Activated CD8-positive, alpha-beta memory T cell treated with anti-CD3 and anti-CD28 coated beads for 24 hours (primary cell): Measurements from ENCODE around the gene CAVIN1.
"Not testable (repeated sequence)": the region's sequence is repeated elsewhere in the genome, so short reads cannot be mapped to it uniquely, and the experiment has no call there.

Experiments used
- DNase-seq: peaks from one replicate; pipeline ENCODE4 v3.0.0-alpha.2; 2020

CAVIN1 gene

DNA sequence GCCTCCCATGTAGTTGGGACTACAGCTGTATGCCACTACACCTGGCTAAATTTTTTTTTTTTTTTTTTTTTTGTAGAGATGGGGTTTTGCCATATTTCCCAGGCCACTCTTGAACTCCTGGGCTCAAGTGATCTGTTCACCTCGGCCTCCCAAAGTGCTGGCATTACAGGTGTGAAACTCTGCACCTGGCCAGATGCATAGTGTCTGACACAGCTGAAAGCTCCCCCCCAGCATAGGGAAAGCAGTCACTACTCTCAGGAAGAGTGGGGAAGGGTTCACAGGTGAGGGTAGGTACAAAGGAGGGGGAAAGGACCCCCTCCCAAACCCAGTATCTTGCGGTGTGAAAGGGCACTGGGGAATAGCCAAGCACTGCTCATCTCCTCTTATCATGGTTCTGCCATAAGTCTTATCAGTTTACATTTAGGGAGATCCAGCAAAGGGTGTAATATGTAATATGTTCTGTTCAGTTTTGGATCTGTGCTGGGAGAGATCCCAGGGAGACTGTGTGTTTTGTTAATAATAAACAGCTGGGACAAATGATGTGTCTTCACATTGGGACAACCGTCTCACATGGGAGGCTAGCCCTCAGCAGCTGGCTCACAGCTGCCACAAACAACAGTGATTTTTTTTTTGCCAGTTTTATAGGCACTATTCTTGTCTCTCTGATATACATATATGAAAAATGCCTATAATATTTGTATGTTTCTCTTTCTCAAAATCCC, 6.8 kb upstream of the CAVIN1 start:
- no peak for DNase-seq

- no peak for DNase-seq
Measured at GRCh38 chr17:42428141-42428944, 5.3 kb upstream of the CAVIN1 start.

DNA sequence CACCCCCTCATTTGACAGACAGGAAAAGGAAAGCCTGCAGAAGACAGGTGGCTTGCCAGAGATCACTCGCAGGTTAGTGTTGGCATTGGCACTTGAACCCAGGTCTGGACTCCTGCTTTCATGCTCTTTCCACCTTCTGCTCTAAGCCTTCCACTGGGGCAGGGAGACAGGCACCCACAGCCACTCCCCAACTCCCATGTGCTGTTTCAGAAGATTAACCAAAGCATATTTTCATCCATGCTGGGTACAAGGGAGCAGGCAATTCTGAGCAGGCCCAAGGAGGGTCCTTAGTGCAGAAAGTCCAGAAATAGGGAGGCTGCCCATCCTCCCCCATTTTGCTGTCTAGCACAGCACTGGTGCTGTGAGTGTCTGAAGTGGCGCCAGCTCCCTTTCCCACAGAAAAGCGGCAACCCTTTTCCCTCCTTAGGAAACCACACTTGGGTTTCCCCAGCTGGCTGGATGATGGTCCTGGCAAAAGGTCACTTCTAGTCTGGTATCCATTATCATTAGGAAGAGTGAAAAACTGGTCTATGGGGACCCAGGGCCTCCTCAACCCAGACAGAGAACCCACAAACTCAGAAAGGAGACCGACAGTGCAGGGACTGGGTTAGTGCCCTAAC, 2.0 kb upstream of the CAVIN1 start:
- no peak for DNase-seq

DNA sequence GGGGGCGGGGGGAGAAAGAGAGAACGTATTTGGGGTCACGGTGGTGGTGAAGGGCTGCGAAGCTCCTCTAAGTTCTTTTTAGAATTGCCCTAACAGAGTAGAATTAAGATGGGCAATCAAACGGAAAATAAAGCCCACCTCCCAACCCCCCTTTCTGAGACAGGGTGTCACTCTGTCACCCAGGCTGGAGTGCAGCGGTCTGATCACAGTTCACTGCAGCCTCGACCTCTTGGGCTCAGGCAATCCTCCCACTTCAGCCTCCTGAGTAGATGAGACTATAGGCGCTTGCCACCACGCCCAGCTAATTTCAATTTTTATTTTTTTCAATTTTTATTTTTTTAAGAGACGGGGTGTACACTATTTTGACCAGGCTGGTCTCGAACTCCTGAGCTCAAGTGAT, 710 bp upstream of the CAVIN1 start:
- no peak for DNase-seq

DNA sequence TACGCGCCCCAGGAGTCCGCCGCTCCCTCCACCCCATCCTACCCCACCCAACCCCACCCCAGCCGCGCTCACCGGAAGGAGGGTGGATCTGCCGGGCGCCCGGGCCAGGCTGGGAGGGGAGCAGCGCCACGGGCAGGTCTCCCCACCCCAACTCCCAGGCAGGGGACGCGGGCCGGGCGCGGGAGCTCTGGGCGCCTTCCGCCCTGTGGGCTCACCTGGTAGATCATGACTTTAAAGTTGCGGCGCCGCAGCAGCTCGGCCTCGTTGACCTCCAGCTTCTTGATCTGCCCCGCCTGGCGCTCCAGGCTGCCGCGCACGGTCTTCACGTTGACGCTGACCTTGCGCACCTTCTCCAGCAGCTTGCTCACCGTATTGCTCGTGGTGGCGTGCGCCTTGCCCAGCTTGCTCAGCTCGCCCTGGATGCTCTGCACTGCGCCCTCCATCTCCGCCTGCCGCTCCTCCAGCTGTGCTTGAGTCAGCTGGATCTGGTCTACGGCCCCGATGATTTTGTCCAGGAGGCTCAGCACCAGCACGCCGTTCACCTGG, 571 bp downstream of the CAVIN1 start:
- peak; percentile 75 for DNase-seq

- no peak for DNase-seq
Measured at GRCh38 chr17:42421507-42422338, 1.3 kb downstream of the CAVIN1 start.

- DNase-seq: no peak
Measured at GRCh38 chr17:42421136-42421506, 1.9 kb downstream of the CAVIN1 start.

GRCh38 chr17:42417981-42418380, 5.1 kb downstream of the CAVIN1 start:
- not testable (repeated sequence) for DNase-seq

GRCh38 chr17:42414704-42415409, 8.2 kb downstream of the CAVIN1 start:
- DNase-seq: peak; percentile 73

- DNase-seq: no peak
Measured at GRCh38 chr17:42413464-42414040, 9.5 kb downstream of the CAVIN1 start.

DNA sequence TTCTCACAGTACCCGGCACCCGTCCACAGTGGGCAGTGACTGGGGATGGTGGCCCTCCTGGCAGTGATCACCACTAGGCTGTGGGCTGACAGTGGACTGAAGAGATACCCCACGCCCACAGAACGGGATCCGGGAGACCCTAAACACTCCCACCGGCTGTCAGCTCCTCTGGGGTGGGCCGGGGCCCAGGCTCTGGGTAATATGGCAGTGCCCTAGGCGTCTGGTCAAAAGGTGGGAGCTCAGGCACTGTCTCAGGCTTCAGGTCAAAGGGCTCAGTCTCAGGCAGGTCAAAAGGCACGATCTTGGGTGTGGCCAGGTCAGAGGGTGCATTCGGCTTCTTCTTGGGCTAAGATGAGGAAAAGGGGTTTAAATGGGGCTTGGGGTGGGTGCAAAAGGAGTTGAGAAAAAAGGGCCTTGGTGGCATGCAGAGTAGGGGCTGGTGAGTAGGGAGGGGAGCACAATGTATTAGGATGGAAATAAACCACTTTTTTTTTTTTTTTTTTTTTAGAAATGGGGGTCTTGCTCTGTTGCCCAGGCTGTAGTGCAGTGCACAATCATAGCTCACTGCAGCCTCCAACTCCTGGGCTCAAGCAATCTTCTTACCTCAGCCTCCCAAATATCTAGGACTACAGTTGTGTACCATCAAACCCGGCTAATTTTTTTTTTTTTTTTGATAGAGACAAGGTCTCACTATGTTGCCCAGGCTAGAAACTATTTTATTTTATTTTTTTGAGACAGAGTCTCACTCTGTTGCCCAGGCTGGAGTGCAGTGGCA, 11.0 kb downstream of the CAVIN1 start:
- DNase-seq: no peak

GRCh38 chr17:42411361-42411760, 11.7 kb downstream of the CAVIN1 start:
- no peak for DNase-seq

GRCh38 chr17:42410319-42410685, 12.8 kb downstream of the CAVIN1 start:
- no peak for DNase-seq

DNA sequence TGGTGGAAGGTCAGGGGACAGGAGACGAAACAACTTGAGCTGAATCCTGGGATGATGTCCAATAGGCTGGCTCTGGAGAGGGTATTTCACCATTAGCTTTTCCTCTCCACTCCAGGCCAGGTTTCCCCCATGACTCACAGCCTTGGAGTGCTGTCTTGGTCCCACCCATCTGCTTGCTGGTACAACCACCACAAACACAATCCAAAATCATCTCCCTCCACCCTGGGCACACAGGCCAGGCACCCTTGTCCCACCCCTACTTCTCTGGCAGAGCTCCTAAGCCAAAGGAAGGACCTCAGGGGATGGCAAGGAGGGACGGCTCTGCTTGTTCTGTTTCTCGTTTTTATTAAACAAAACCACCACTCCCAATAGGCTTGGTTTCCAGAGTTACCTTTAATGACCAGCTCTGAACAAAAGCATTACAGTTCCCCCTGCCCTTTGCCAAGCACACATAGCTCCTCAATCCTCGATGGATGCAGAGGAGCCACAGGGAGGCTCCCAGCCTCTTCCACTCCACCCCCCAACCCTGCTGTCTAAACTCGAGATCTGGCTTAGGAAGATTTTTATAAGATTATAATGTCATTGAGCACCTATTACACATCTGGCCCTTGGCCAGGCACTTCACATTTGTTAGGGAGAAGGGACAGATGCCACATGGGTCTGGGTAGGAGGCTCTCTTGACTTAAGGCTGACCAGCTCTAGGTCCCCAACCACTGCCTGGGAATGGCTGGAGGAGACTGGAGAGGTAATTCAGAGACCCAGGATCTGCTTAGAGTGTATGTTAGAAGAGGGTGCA, 13.3 kb downstream of the CAVIN1 start:
- no peak for DNase-seq

DNA sequence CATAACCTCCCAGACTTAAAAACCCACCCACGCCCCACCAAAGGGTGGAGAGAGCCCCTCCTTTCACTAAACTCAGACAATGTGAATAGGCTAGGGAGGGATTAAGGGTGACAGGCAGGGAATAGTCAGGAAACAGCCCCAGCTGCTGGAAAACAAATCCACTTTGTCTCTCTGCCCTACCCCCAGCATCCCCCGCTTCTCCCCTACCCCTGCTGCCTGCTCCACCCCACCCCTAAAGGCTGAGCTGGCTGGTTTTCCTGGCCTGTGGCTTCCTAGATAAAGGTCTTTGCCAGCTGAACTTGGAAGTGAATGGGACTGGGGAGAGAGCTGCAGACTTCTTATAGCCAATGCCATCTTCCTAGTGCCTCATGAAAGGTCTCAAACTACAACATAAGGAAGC, 15.0 kb downstream of the CAVIN1 start:
- DNase-seq: no peak

- DNase-seq: peak; percentile 73
Measured at GRCh38 chr17:42407289-42407836, 15.7 kb downstream of the CAVIN1 start.

- no peak for DNase-seq
Measured at GRCh38 chr17:42406615-42407288, 16.3 kb downstream of the CAVIN1 start.

GRCh38 chr17:42405963-42406495, 17.0 kb downstream of the CAVIN1 start:
- peak; percentile 96 for DNase-seq

DNA sequence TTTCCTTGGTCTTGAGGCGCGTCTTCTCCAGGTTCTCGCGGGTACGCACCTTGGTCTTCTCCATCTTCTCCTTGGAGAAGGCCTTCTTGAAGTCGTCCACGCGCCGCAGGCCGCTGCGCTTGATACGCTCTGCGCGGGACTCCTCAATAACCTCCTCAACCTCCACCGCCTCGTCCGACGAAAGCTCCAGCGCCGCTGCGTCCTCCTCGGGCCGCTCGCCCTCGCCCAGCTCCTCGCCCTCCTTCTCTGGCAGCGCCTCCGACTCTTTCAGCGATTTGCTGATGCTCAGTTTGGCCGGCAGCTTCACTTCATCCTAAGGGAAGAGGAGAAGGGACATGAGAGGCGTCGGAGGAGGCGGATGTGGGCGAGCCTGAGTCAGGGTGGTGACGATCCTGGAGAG, 18.0 kb downstream of the CAVIN1 start:
- no peak for DNase-seq
